Tibial nerve (tissue), 4 donors: ENCODE measurements around the gene C3.

Experiments used
- EP300 ChIP-seq, 2 donors: sonication (generic); formaldehyde crosslinking; IDR thresholded peaks; one replicate each; pipeline ENCODE4 v1.6.1; 2017; ENCODE audit warnings: antibody characterized with exemption in 2 of 2, mild to moderate bottlenecking in 1 of 2
- POLR2A ChIP-seq, 2 donors: fragments of 450-650 bp; IDR thresholded peaks; one replicate each; pipeline ENCODE4 v1.6.1; 2017; ENCODE audit warnings: antibody characterized with exemption in 2 of 2, mild to moderate bottlenecking in 2 of 2, moderate library complexity in 2 of 2
- TF ChIP-seq, protein P1 (sequence below), 5 experiments: fragments of 200-600 bp in 3 of 5; fragments of 450-650 bp in 2 of 5; sonication (generic) in 3 of 5; IDR thresholded peaks; one replicate each; pipeline ENCODE4 v1.5.1; 2016 to 2019; ENCODE audit warnings: antibody characterized with exemption in 5 of 5, mild to moderate bottlenecking in 3 of 5, moderate library complexity in 2 of 5

DNA sequence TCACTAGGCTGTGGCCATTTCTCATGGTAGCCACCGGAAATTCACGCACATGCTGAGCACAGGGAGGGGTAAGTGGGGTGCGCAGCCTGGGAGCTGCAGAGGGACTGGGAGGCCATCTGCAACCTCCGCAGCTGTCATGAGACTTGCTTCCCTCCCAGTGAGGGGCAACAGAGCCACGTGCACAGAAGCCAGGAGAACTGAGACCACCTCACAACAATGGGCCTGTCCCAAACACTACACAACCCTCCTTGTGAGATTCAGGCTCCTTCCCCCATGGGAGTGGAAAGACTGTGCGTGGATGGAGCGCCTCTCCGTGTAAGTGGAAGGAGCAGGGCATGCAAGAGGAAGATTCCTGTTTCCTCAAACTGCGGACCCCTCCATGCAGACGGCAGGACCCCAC, 8.8 kb downstream of the C3 start:
- TF ChIP-seq POLR2A (IDR thresholded peaks at IDR 0.05), result no peak
- TF ChIP-seq, protein P1, sequence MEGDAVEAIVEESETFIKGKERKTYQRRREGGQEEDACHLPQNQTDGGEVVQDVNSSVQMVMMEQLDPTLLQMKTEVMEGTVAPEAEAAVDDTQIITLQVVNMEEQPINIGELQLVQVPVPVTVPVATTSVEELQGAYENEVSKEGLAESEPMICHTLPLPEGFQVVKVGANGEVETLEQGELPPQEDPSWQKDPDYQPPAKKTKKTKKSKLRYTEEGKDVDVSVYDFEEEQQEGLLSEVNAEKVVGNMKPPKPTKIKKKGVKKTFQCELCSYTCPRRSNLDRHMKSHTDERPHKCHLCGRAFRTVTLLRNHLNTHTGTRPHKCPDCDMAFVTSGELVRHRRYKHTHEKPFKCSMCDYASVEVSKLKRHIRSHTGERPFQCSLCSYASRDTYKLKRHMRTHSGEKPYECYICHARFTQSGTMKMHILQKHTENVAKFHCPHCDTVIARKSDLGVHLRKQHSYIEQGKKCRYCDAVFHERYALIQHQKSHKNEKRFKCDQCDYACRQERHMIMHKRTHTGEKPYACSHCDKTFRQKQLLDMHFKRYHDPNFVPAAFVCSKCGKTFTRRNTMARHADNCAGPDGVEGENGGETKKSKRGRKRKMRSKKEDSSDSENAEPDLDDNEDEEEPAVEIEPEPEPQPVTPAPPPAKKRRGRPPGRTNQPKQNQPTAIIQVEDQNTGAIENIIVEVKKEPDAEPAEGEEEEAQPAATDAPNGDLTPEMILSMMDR (IDR thresholded peaks at IDR 0.05), result no peak
- no peak for TF ChIP-seq EP300 (IDR thresholded peaks at IDR 0.05)
